Measurements from ENCODE around the gene CIB4. TPM values are rescaled to one million over a fixed set of nuclear protein-coding genes. Genes with fewer than 3 reads are reported as not detected.

CIB4 gene
- total RNA-seq, 1 donor from 2014 or later: not detected

DNA sequence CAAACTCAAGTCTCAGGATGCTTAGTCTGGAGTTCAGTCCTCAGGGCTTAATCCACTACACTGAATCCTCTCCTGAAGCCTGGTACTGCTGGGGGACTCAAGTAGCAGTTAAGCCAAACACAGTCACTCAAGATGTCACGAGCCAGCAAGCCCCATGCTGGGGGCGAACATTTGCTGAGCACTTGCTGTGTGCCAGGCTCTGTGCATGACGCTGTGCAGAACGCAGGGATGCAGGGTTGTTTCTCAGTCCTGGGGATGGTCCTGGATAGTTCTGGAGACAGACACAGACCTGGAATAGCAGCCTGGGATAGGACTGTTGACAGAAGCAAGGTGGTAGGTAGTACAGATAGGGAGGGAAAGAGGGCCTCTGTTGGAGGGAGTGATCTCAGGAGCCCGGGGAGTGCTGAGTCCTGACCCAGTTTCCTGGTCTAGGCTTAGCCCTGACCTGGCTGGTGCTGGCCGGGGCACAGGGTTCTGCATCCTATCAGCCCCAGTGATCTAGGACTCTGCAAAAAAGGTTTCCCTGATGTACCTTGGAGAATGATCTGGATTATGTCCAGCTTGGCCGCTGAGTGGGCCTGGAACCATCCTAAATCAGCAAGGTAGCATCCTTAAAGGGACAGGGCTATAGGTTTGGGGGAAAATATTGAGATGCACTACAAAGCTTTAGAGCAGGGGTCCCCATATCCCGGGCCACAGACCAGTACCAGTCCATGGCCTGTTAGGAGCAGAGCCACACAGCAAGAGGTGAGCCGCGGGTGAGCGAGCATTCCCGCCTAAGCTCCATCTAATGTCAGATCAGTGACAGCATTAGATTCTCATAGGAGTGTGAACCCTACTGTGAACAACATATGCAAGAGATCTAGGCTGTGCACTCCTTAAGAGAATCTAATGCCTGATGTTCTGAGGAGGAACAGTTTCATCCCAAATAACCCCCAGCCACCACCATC is 108.6 kb downstream of the CIB4 start:
- Mint-ChIP-seq H3K4me1 (peaks cover 4% of the 10 kb centered on the region), H3K27ac (ENCODE audit: unreplicated experiment) (no peak overlapping the region), H3K27me3 (ENCODE audit: low read depth) (no peaks in the 10 kb centered on the region), H3K9me3 (no peaks in the 10 kb centered on the region), H3K4me3 (no peak overlapping the region), H3K36me3 (ENCODE audit: low read depth) (no peaks in the 10 kb centered on the region)
- DNase-seq (ENCODE audit: low read depth, low spot score): no peak
- TF ChIP-seq CTCF (conservative IDR thresholded peaks at IDR 0.05): no peak

Other genes starting within 250 kb of the CIB4 start
- 0.30 and 0.45 TPM in 2 replicates for gene DRC1, start 239.4 kb downstream of the CIB4 start, total RNA-seq
- 0.07 and 0.19 TPM in 2 replicates for gene OTOF, start 163.2 kb downstream of the CIB4 start, total RNA-seq
- gene KCNK3, start 51.4 kb upstream of the CIB4 start, total RNA-seq: 0.58 and 0.68 TPM in 2 replicates
- 28.9 and 30.6 TPM in 2 replicates for gene SLC35F6, start 122.9 kb upstream of the CIB4 start, total RNA-seq
- 34.5 and 35.1 TPM in 2 replicates for gene CENPA, start 144.7 kb upstream of the CIB4 start, total RNA-seq
- 201 and 203 TPM in 2 replicates for gene DPYSL5, start 206.8 kb upstream of the CIB4 start, total RNA-seq

All from neural crest cell (in vitro differentiated cells).